HEK293T (cell line): Measurements from ENCODE around the gene NAT9.

ENCODE experiments used
- CTCF ChIA-PET: fragments of 350-600 bp; formaldehyde crosslinking; extraction: SDS; loops from one replicate; lab custom pipeline; 2021; ENCODE audit warnings: antibody characterized with exemption, inconsistent platforms; lab: Yijun Ruan, JAX
- POLR2A ChIA-PET: fragments of 350-600 bp; formaldehyde crosslinking; extraction: SDS; loops from one replicate; lab custom pipeline; 2020; ENCODE audit warnings: antibody characterized with exemption, inconsistent platforms; lab: Yijun Ruan, JAX
- DNase-seq: peaks from one replicate; pipeline ENCODE4 v3.0.0; 2012; ENCODE audit warnings: mixed read lengths; ENCODE audit errors: extremely low spot score
- ARNT ChIP-seq: fragments of 450-650 bp; IDR thresholded peaks from 2 replicates; pipeline ENCODE4 v1.6.1; 2017; ENCODE audit warnings: mild to moderate bottlenecking
- BHLHE40 ChIP-seq: fragments of 450-650 bp; IDR thresholded peaks from 2 replicates; pipeline ENCODE4 v1.6.1; 2016; ENCODE audit warnings: mild to moderate bottlenecking, moderate library complexity, borderline replicate concordance
- CTBP1 ChIP-seq: fragments of 450-650 bp; IDR thresholded peaks from 2 replicates; pipeline ENCODE4 v1.6.1; 2016; ENCODE audit warnings: borderline replicate concordance
- ELF4 ChIP-seq: fragments of 450-650 bp; IDR thresholded peaks from 2 replicates; pipeline ENCODE4 v1.6.1; 2017; ENCODE audit warnings: antibody characterized with exemption
- FOXA1 ChIP-seq: fragments of 450-650 bp; IDR thresholded peaks from 2 replicates; pipeline ENCODE4 v1.6.1; 2016; ENCODE audit warnings: mild to moderate bottlenecking
- FOXK2 ChIP-seq: fragments of 450-650 bp; IDR thresholded peaks from 2 replicates; pipeline ENCODE4 v1.6.1; 2016; ENCODE audit warnings: mild to moderate bottlenecking
- FOXM1 ChIP-seq: fragments of 450-650 bp; IDR thresholded peaks from 2 replicates; pipeline ENCODE4 v1.6.1; 2017; ENCODE audit warnings: mild to moderate bottlenecking, borderline replicate concordance
- HDGF ChIP-seq: fragments of 450-650 bp; IDR thresholded peaks from 2 replicates; pipeline ENCODE4 v1.6.1; 2017; ENCODE audit warnings: antibody characterized with exemption, borderline replicate concordance
- L3MBTL2 ChIP-seq: fragments of 450-650 bp; conservative IDR thresholded peaks from 2 replicates; pipeline ENCODE4 v1.6.1; 2016; ENCODE audit warnings: mild to moderate bottlenecking
- LEF1 ChIP-seq: fragments of 450-650 bp; IDR thresholded peaks from 2 replicates; pipeline ENCODE4 v1.6.1; 2017; ENCODE audit warnings: mild to moderate bottlenecking, borderline replicate concordance
- NFRKB ChIP-seq: fragments of 450-650 bp; IDR thresholded peaks from 2 replicates; pipeline ENCODE4 v1.6.1; 2016; ENCODE audit warnings: mild to moderate bottlenecking, moderate library complexity
- SP1 ChIP-seq: fragments of 450-650 bp; IDR thresholded peaks from 2 replicates; pipeline ENCODE4 v1.6.1; 2017
- SUZ12 ChIP-seq: fragments of 450-650 bp; IDR thresholded peaks from 2 replicates; pipeline ENCODE4 v1.6.1; 2016; ENCODE audit warnings: mild to moderate bottlenecking
- TARDBP ChIP-seq: fragments of 450-650 bp; IDR thresholded peaks from 2 replicates; pipeline ENCODE4 v1.6.1; 2016
- ZNF384 ChIP-seq: fragments of 450-650 bp; IDR thresholded peaks from 2 replicates; pipeline ENCODE4 v1.6.1; 2016
- TF ChIP-seq, protein P1 (sequence below): fragments of 450-650 bp; IDR thresholded peaks from 2 replicates; pipeline ENCODE4 v1.6.1; 2016

Gene NAT9

DNA sequence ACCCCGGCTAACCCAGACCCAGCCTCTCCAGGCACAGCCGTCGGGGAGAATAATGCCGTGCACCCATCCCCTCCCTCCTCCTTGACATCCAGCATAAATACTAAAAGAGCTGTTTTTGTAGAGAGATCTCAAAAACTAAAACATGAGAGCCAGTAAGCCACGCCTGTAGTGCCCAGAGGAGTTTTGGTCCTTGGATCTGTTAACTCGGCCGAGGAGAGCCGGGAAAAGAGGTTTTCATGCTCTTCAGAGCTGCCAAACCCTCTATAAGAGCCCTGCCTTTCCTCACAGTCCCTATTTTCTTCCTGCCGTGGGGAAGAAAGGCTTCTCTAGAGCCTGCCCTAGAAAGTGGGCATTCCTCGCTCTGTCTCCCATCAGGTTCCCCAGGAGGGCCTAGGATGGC is 30.2 kb upstream of the NAT9 start:
- no peak for DNase-seq
- TF ChIP-seq HDGF (no peak), NFRKB (no peak), CTBP1 (no peak), ARNT (no peak), FOXM1 (no peak), SUZ12 (no peak), TARDBP (no peak), FOXK2 (no peak), ELF4 (no peak), ZNF384 (no peak), FOXA1 (no peak), SP1 (no peak)
- TF ChIP-seq, protein P1, sequence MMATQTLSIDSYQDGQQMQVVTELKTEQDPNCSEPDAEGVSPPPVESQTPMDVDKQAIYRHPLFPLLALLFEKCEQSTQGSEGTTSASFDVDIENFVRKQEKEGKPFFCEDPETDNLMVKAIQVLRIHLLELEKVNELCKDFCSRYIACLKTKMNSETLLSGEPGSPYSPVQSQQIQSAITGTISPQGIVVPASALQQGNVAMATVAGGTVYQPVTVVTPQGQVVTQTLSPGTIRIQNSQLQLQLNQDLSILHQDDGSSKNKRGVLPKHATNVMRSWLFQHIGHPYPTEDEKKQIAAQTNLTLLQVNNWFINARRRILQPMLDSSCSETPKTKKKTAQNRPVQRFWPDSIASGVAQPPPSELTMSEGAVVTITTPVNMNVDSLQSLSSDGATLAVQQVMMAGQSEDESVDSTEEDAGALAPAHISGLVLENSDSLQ, result no peak
- CTCF ChIA-PET, result interaction anchor here (2.6 kb wide), 1 partner anchor 15 kb away, joined by 9 read pairs; no protein-coding TSS in a partner anchor
- POLR2A ChIA-PET, result interaction anchor here (1.0 to 1.6 kb wide), 2 partner anchors 46 to 67 kb away, joined by 3 to 7 read pairs; partner anchors contain the start of gene FDXR

DNA sequence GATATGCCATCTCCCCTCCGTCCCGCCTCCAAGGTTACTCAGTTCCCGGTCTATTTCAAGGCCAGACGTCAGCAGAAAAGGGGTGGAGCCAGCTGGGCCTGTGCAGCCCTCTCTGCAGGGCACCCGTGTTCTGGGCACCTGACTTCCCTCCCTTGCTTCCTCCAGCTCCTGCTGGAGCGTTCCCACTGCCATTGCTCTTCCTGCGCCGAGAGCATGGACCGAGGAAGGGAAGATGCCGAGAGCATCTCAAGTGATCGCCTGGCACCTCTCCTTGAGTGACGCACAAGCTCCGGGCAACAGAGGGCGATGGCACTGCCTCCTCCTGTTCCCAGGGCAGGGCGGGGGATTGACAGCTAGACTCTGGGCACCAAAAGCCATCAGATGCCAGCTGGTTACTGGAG is 29.4 kb upstream of the NAT9 start:
- DNase-seq, result no peak
- CTCF ChIA-PET, result interaction anchor here (2.6 kb wide), 1 partner anchor 14 kb away, joined by 9 read pairs; no protein-coding TSS in a partner anchor
- no peak for TF ChIP-seq SUZ12
- TF ChIP-seq ARNT, result no peak
- no peak for TF ChIP-seq BHLHE40
- no peak for TF ChIP-seq FOXA1
- TF ChIP-seq NFRKB, result no peak
- no peak for TF ChIP-seq LEF1
- TF ChIP-seq ELF4, result no peak
- TF ChIP-seq FOXM1, result no peak
- POLR2A ChIA-PET, result interaction anchor here (0.8 to 1.6 kb wide), 3 partner anchors 29 to 68 kb away, joined by 3 to 7 read pairs (median 3); partner anchors contain the start of gene FDXR

DNA sequence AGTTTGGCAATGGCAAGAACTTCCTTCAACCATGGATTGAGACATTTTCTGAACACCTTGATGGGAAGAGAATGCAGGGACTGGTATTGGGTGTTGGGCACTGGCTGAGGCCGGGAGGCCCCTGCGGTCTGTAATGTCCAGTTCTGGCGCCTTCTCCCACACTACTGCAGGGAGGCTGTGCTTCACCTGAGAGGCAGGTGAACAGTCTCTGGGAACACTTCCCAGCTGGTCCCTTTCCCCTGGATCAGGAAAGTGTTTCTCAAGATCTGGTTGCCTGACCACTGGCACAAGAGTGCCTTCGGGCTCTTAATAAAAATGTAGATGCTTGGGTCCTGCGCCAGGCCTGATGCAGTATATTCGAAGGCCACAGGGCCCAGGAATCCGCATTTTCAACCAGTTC is 28.5 kb upstream of the NAT9 start:
- DNase-seq, result no peak
- POLR2A ChIA-PET, result interaction anchor here (1.6 kb wide), 1 partner anchor 69 kb away, joined by 7 read pairs; the partner anchor contains the start of gene FDXR
- CTCF ChIA-PET, result interaction anchor here (2.6 kb wide), 1 partner anchor 14 kb away, joined by 9 read pairs; no protein-coding TSS in a partner anchor
- TF ChIP-seq TARDBP (no peak), ARNT (no peak), CTBP1 (no peak), SUZ12 (no peak), FOXM1 (no peak), FOXA1 (no peak), L3MBTL2 (no peak), ZNF384 (no peak), HDGF (no peak), BHLHE40 (no peak), ELF4 (no peak), FOXK2 (no peak), LEF1 (no peak)
- TF ChIP-seq, protein P1, result no peak

DNA sequence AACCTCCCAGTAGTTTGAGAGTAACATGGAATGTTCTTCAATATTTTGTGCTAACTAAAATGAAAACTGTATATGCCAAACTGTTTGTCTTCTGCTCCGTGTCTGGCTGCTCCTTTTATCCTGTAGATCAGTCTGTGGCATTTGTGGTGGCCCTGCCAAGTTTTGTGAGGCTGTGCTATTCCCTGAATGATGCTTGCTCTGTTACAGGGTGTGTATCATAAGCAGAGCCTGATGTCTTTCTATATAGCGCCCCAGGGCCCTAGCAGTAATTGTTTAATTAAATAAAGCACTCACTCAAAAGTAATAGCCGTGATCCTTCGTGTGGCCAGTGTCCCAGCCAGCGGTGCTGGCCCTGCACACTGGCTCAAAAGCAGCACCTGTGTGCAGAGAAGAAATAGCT is 27.8 kb upstream of the NAT9 start:
- ChIA-PET POLR2A (no interaction called here), CTCF (no interaction called here)
- no peak for DNase-seq
- TF ChIP-seq BHLHE40 (no peak), FOXM1 (no peak), LEF1 (no peak), CTBP1 (no peak), FOXA1 (no peak), ARNT (no peak), TARDBP (no peak), FOXK2 (no peak), SP1 (no peak), ELF4 (no peak), SUZ12 (no peak), HDGF (no peak), L3MBTL2 (no peak), ZNF384 (no peak), NFRKB (no peak)
- TF ChIP-seq, protein P1, result no peak

DNA sequence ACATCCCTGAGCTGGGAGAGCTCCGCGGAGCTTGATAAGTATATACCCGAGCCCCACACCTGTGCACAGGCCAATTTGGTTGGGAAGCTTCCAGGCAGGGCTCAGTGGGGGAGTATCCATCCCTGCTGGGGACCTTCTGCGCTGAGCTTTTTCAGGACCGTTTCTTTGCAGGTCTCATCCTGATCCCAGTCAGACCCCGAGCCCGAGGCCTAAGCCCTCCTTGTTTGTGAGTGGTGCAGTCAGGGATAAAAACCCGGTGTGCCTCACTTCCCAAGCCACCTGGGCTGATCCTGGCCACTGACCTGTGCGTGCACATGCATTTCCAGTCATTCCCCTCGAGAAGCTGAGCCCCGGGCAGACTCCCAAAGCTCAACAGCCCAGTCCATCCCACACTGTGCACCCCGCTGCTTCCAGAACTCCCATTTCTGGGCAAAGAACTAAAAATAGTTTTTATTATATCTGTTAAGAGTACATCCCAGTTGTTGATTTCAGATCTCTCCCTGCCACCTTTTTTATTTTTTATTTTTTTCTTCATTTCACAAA is 27.3 kb upstream of the NAT9 start:
- no peak for DNase-seq
- TF ChIP-seq FOXA1 (no peak), ZNF384 (no peak), FOXK2 (no peak), FOXM1 (no peak), SUZ12 (no peak), BHLHE40 (no peak), ELF4 (no peak), LEF1 (no peak), TARDBP (no peak), ARNT (no peak), NFRKB (no peak), L3MBTL2 (no peak)
- TF ChIP-seq, protein P1, result no peak
- ChIA-PET POLR2A (interaction anchor here (0.7 kb wide), 1 partner anchor 30 kb away, joined by 3 read pairs; no protein-coding TSS in a partner anchor), CTCF (no interaction called here)
